A549 (cell line): ENCODE results near the gene ATF3. TPM values are rescaled to one million over a fixed set of nuclear protein-coding genes. Genes with fewer than 3 reads are reported as not detected.

Source experiments
- ATAC-seq, 2 experiments: fragments of 200-7000 bp in 1 of 2; fragments of >200 bp in 1 of 2; cut with Nextera tagmentation in 1 of 2; cut with Tn5 transposase in 1 of 2; 3 replicates each; pipeline versions ENCODE4 v1.8.0 to v1.9.1; 2018 to 2020; ENCODE audit warnings: mild to moderate bottlenecking in 1 of 2, moderate library complexity in 1 of 2
- CTCF ChIA-PET: fragments of 300-600 bp; sonication (Branson Sonifier 250); formaldehyde crosslinking; extraction: SDS; loops from one replicate; lab custom pipeline; 2021; ENCODE audit warnings: antibody characterized with exemption, inconsistent platforms; lab: Yijun Ruan, JAX
- POLR2A ChIA-PET: fragments of 350-600 bp; formaldehyde crosslinking; extraction: SDS; loops from one replicate; lab custom pipeline; 2021; ENCODE audit warnings: antibody characterized with exemption, inconsistent platforms; lab: Yijun Ruan, JAX
- DNase-seq, 2 experiments: peaks; one replicate each; pipeline versions ENCODE4 v3.0.0 to v3.0.0-alpha.2; 2011 to 2016; ENCODE audit warnings: low read depth in 1 of 2, low spot score in 1 of 2
- FAIRE-seq: peaks from 2 replicates; lab custom pipeline; 2011; peaks lifted over from hg19 to GRCh38; lab: Jason Lieb, UNC
- H3K27ac ChIP-seq, 2 experiments: fragments of >200 bp; sonication (Bioruptor Twin); formaldehyde crosslinking; 3 replicates each; pipeline ENCODE4 v1.5.1; 2016 to 2017
- H3K4me1 ChIP-seq: fragments of >200 bp; sonication (Bioruptor Twin); formaldehyde crosslinking; 3 replicates; pipeline ENCODE4 v1.6.1; 2016
- H3K4me2 ChIP-seq: fragments of >200 bp; sonication (Bioruptor Twin); formaldehyde crosslinking; 3 replicates; pipeline ENCODE4 v1.6.1; 2016
- H3K4me3 ChIP-seq: fragments of >200 bp; sonication (Bioruptor Twin); formaldehyde crosslinking; 3 replicates; pipeline ENCODE4 v1.5.1; 2016
- H3K9me3 ChIP-seq: fragments of >200 bp; sonication (Bioruptor Twin); formaldehyde crosslinking; 3 replicates; pipeline ENCODE4 v1.6.1; 2016
- ATOH8 ChIP-seq: fragments of 250-450 bp; sonication (Bioruptor Pico); IDR thresholded peaks from 2 replicates; pipeline ENCODE4 v1.5.0; 2020; ENCODE audit warnings: low read depth, mild to moderate bottlenecking, moderate library complexity
- CBX2 ChIP-seq: fragments of 200-600 bp; sonication (generic); IDR thresholded peaks from 2 replicates; pipeline ENCODE4 v1.6.1; 2016; ENCODE audit warnings: low read depth, mild to moderate bottlenecking, borderline replicate concordance
- E2F6 ChIP-seq: IDR thresholded peaks from 2 replicates; pipeline ENCODE4 v1.6.1; 2012; ENCODE audit warnings: low read depth, borderline replicate concordance
- EHF ChIP-seq: fragments of 250-450 bp; sonication (Bioruptor Pico); IDR thresholded peaks from 2 replicates; pipeline ENCODE4 v1.5.0; 2020; ENCODE audit warnings: mild to moderate bottlenecking
- FOSB ChIP-seq: fragments of 250-450 bp; sonication (Bioruptor Pico); IDR thresholded peaks from 2 replicates; pipeline ENCODE4 v1.5.0; 2020; ENCODE audit warnings: mild to moderate bottlenecking, moderate library complexity
- FOSL2 ChIP-seq, 2 experiments: fragments of 450-650 bp in 1 of 2; fragments of >200 bp in 1 of 2; sonication (Bioruptor Twin) in 1 of 2; formaldehyde crosslinking; IDR thresholded peaks; 2 replicates each; pipeline versions ENCODE4 v1.5.0 to v1.6.1; 2016 to 2020; ENCODE audit warnings: mild to moderate bottlenecking in 1 of 2, moderate library complexity in 1 of 2
- GATA3 ChIP-seq: IDR thresholded peaks from 2 replicates; pipeline ENCODE4 v1.6.1; 2012; ENCODE audit warnings: borderline replicate concordance
- HEYL ChIP-seq: fragments of 250-450 bp; sonication (Bioruptor Pico); IDR thresholded peaks from 2 replicates; pipeline ENCODE4 v1.8.0; 2021; ENCODE audit warnings: mild to moderate bottlenecking, moderate library complexity
- HMGXB4 ChIP-seq: fragments of 250-450 bp; sonication (Bioruptor Pico); IDR thresholded peaks from 2 replicates; pipeline ENCODE4 v1.5.0; 2021; ENCODE audit warnings: mild to moderate bottlenecking, moderate library complexity, borderline replicate concordance
- JUN ChIP-seq, 2 experiments: fragments of >200 bp; sonication (Bioruptor Twin); formaldehyde crosslinking; IDR thresholded peaks; 2 replicates in 1 of 2; 3 replicates in 1 of 2; pipeline ENCODE4 v1.6.1; 2016 to 2017
- JUNB ChIP-seq: fragments of >200 bp; sonication (Bioruptor Twin); formaldehyde crosslinking; IDR thresholded peaks from 2 replicates; pipeline ENCODE4 v1.6.1; 2016
- KDM5A ChIP-seq: fragments of 200-600 bp; sonication (generic); IDR thresholded peaks from 2 replicates; pipeline ENCODE4 v1.6.1; 2016; ENCODE audit warnings: antibody characterized with exemption, mild to moderate bottlenecking
- MYC ChIP-seq: IDR thresholded peaks from 2 replicates; pipeline ENCODE4 v1.6.1; 2012; ENCODE audit warnings: mild to moderate bottlenecking, inconsistent platforms, low read length, improper control_type of control experiment, borderline replicate concordance
- NPAS2 ChIP-seq: fragments of 250-450 bp; sonication (Bioruptor Pico); IDR thresholded peaks from 2 replicates; pipeline ENCODE4 v1.8.0; 2022; ENCODE audit warnings: mild to moderate bottlenecking, moderate library complexity, borderline replicate concordance
- NR3C1 ChIP-seq: fragments of >200 bp; sonication (Bioruptor Twin); formaldehyde crosslinking; IDR thresholded peaks from 3 replicates; pipeline ENCODE4 v1.6.1; 2017
- POLR2AphosphoS2 ChIP-seq: conservative IDR thresholded peaks from 2 replicates; pipeline ENCODE4 v1.6.1; 2012; ENCODE audit warnings: low read length, improper control_type of control experiment, inconsistent platforms
- RFX5 ChIP-seq: fragments of 450-650 bp; IDR thresholded peaks from 2 replicates; pipeline ENCODE4 v1.7.1; 2014; ENCODE audit warnings: antibody characterized with exemption, mild to moderate bottlenecking, moderate library complexity
- SMC3 ChIP-seq: fragments of >200 bp; sonication (Bioruptor Twin); formaldehyde crosslinking; IDR thresholded peaks from 3 replicates; pipeline ENCODE4 v1.6.1; 2018; ENCODE audit warnings: inconsistent platforms
- TFCP2L1 ChIP-seq: fragments of 250-450 bp; sonication (Bioruptor Pico); IDR thresholded peaks from 2 replicates; pipeline ENCODE4 v1.5.0; 2021; ENCODE audit warnings: mild to moderate bottlenecking
- TP53 ChIP-seq: fragments of 250-450 bp; sonication (Bioruptor Pico); IDR thresholded peaks from 2 replicates; pipeline ENCODE4 v1.5.0; 2021; ENCODE audit warnings: mild to moderate bottlenecking, moderate library complexity
- ZC3H11A ChIP-seq: fragments of 450-650 bp; IDR thresholded peaks from 2 replicates; pipeline ENCODE4 v1.6.1; 2014; ENCODE audit warnings: antibody characterized with exemption, mild to moderate bottlenecking
- ZSCAN20 ChIP-seq: fragments of 250-450 bp; sonication (Bioruptor Pico); IDR thresholded peaks from 2 replicates; pipeline ENCODE4 v1.8.0; 2022; ENCODE audit warnings: mild to moderate bottlenecking, moderate library complexity
- WGBS: methylation state at CpG from one replicate; pipeline ENCODE4 v1.1.6; 2017; ENCODE audit errors: missing lambda C conversion rate; 5-methylcytosine and 5-hydroxymethylcytosine counted together
- polyA plus RNA-seq, 4 experiments: library from polyadenylated mRNA; depleted of rRNA in 3 of 4; stranded (reverse); fragments of >200 nt; fragmentation: RNase III in 1 of 4; extraction: RNeasy Plus Mini Kit Qiagen cat#74134 plus additional on column Dnase treatment in 1 of 4; gene quantifications; 2 replicates in 3 of 4; 3 replicates in 1 of 4; pipeline ENCODE4 v1.2.3, GENCODE V29; 2011 to 2017
- TF ChIP-seq, protein P1 (sequence below): IDR thresholded peaks from 2 replicates; pipeline ENCODE4 v1.6.1; 2012
- TF ChIP-seq, protein P2 (sequence below): fragments of >200 bp; sonication (Bioruptor Twin); formaldehyde crosslinking; IDR thresholded peaks from 3 replicates; pipeline ENCODE4 v1.5.1; 2016

ATF3 gene
- polyA plus RNA-seq, 2 of the 4 experiments (the other 2 are of a cell fraction), result 4.4 to 62.9 TPM

GRCh38 chr1:212560933-212561460, 47.6 kb upstream of the ATF3 start (continued):
- TF ChIP-seq ZSCAN20 (CRISPR knock-in tag) (no peak), E2F6 (no peak), NR3C1 (no peak)

DNA sequence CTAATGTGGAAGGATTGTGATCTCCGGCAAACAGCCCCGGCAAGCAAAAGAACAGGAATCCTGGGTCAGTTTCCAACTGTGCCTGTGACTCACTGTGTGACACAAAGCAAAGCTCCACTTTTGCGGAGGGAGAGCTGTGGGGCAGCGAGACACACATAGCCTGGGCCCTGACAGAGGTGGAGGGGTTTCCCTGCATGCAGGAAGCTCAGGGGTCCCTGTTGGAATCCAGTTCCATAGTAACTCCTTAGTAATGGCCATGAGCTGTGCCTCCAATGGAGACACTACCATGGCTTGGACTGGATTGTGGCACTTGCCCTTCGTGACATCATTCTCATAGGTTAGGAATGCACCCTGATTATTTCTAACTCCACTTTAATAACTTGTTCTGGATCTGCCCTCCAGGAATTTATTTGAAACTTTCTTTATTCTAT, 47.0 kb upstream of the ATF3 start:
- peak overlapping the region; percentile 16 to 72; a peak in 3 of 6 replicates for H3K27ac ChIP-seq
- peaks cover 21% of the 10 kb centered on the region for H3K4me1 ChIP-seq
- ATAC-seq, result peak; percentile 20 to 27; a peak in 3 of 6 replicates
- no peak for TF ChIP-seq SMC3
- no peak for TF ChIP-seq CBX2
- no peak for TF ChIP-seq HEYL (CRISPR knock-in tag)
- TF ChIP-seq POLR2AphosphoS2, result no peak
- TF ChIP-seq FOSB (CRISPR knock-in tag), result no peak
- TF ChIP-seq ZSCAN20 (CRISPR knock-in tag), result no peak
- TF ChIP-seq, protein P1, sequence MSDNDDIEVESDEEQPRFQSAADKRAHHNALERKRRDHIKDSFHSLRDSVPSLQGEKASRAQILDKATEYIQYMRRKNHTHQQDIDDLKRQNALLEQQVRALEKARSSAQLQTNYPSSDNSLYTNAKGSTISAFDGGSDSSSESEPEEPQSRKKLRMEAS, result no peak
- TF ChIP-seq GATA3, result no peak
- TF ChIP-seq MYC, result no peak
- TF ChIP-seq HMGXB4, result no peak
- TF ChIP-seq FOSL2 (IDR thresholded peaks at IDR 0.05), result no peak
- TF ChIP-seq FOSL2 (CRISPR knock-in tag; IDR thresholded peaks at IDR 0.05), result peak; percentile 42; the same call in 1 of the 2 replicates
- TF ChIP-seq EHF (CRISPR knock-in tag), result 0 out of 2 replicates have a peak, but pooled peaks have one; percentile 25
- no peak for TF ChIP-seq NPAS2 (CRISPR knock-in tag)
- no peak for TF ChIP-seq ATOH8 (CRISPR knock-in tag)
- TF ChIP-seq ZC3H11A, result no peak
- no peak for TF ChIP-seq TP53
- TF ChIP-seq JUN (IDR thresholded peaks at IDR 0.05), result no peak
- no peak for TF ChIP-seq JUNB
- no peak for TF ChIP-seq TFCP2L1 (CRISPR knock-in tag)
- TF ChIP-seq RFX5, result peak; percentile 27; the same call in 1 of the 2 replicates
- no peak for TF ChIP-seq KDM5A
- TF ChIP-seq, protein P2, sequence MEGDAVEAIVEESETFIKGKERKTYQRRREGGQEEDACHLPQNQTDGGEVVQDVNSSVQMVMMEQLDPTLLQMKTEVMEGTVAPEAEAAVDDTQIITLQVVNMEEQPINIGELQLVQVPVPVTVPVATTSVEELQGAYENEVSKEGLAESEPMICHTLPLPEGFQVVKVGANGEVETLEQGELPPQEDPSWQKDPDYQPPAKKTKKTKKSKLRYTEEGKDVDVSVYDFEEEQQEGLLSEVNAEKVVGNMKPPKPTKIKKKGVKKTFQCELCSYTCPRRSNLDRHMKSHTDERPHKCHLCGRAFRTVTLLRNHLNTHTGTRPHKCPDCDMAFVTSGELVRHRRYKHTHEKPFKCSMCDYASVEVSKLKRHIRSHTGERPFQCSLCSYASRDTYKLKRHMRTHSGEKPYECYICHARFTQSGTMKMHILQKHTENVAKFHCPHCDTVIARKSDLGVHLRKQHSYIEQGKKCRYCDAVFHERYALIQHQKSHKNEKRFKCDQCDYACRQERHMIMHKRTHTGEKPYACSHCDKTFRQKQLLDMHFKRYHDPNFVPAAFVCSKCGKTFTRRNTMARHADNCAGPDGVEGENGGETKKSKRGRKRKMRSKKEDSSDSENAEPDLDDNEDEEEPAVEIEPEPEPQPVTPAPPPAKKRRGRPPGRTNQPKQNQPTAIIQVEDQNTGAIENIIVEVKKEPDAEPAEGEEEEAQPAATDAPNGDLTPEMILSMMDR, result no peak
- no peaks in the 10 kb centered on the region for H3K9me3 ChIP-seq
- H3K4me3 ChIP-seq, result no peak overlapping the region
- ChIA-PET CTCF (interaction anchor here (2.4 kb wide), 1 partner anchor 84 kb away, joined by 18 read pairs; no protein-coding TSS in a partner anchor), POLR2A (interaction anchor here (1.8 kb wide), 1 partner anchor 47 kb away, joined by 13 read pairs; the partner anchor contains the start of gene ATF3)
- FAIRE-seq, result no peak
- 23% methylated on average over 5 of the region's 5 CpGs for WGBS
- peak in 1 of 2 experiments; percentile 24 for DNase-seq
- peak overlapping the region; percentile 53 for H3K4me2 ChIP-seq
